AG09309 (cell line): ENCODE data around the gene CD163L1.

Experiments
- DNase-seq: peaks from one replicate; pipeline ENCODE4 v3.0.0-alpha.2; 2010; ENCODE audit warnings: low read depth
- H3K4me3 ChIP-seq: 2 replicates; pipeline ENCODE4 v1.5.1; 2011; ENCODE audit warnings: mild to moderate bottlenecking, low read depth, low read length, moderate library complexity; ENCODE audit not compliant: control insufficient read depth
- CTCF ChIP-seq: IDR thresholded peaks from 2 replicates; pipeline ENCODE4 v1.5.1; 2011; ENCODE audit warnings: mild to moderate bottlenecking, low read depth, low read length, inconsistent platforms; ENCODE audit not compliant: insufficient read depth, control insufficient read depth; ENCODE audit errors: missing control alignments

CD163L1 gene

DNA sequence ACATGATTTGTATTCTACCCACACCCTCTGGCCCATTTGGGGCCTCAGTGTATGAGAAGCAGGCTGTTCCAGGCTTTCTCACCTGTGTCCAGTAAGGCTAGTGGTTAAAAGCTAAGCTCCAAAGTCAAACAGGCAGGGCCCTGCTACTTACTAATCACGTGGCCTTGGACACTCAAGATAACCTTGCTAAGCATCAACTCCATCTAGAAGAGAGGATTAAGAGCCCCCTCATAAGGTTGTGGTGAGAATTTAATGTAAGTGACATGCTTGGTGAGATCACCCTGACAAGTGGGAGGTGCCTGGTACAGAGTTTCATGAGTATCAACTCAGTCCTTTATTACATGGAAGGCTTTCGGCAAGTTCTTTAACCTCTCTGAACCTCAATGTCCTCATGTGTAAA, 122.3 kb downstream of the CD163L1 start:
- no peak overlapping the region for H3K4me3 ChIP-seq
- no peak for TF ChIP-seq CTCF
- no peak for DNase-seq

- no peak overlapping the region for H3K4me3 ChIP-seq
- no peak for DNase-seq
- no peak for TF ChIP-seq CTCF
These were observed 124.0 kb downstream of the CD163L1 start for GRCh38 chr12:7319930-7320329.

DNA sequence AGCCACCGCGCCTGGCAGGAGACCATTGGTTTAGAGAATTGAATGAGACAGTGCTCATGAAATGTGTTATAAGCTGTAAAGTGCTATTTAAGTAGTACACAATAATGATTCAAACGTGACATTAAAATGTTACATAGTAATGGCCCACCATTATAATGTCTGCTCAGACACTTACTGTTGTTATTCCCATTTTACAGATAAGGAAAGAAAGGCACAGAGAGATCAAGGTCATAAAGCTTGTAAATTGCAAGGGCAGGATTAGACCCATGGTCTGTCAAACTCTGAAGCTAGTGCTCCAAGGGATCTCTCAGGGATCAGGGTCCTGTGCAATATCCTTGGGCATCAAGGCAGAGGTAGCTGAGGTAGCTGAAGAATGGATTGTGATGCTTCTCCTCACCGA, 133.9 kb downstream of the CD163L1 start:
- TF ChIP-seq CTCF, result no peak
- no peak overlapping the region for H3K4me3 ChIP-seq
- DNase-seq, result no peak
